ENCODE data around the gene SFN.
"Not testable (repeated sequence)": the region's sequence is repeated elsewhere in the genome, so short reads cannot be mapped to it uniquely, and the experiment has no call there.

Gene SFN

DNA sequence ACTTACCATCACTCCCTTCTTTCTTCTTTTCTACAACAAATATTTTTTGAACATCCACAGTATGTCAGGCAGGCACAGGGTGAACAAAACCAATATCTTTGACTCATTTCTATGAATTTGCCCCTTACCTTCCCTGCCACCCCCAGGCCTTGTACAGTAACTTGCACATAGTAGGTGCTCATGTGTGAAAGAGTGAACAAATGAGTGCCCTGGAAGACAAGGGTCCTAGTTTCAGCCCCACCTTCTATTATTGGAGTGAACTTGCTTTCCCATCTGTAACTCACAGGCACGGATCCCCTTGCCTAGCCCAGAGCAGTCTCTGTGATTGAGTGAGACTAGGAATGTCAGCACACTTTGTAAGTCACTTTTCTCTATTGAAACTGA lies 23.6 kb upstream of the SFN start:
- no peak for DNase-seq (ENCODE audit: low read depth)

- DNase-seq (ENCODE audit: low read depth): no peak
These were observed 23.2 kb upstream of the SFN start for GRCh38 chr1:26839779-26840178.

DNA sequence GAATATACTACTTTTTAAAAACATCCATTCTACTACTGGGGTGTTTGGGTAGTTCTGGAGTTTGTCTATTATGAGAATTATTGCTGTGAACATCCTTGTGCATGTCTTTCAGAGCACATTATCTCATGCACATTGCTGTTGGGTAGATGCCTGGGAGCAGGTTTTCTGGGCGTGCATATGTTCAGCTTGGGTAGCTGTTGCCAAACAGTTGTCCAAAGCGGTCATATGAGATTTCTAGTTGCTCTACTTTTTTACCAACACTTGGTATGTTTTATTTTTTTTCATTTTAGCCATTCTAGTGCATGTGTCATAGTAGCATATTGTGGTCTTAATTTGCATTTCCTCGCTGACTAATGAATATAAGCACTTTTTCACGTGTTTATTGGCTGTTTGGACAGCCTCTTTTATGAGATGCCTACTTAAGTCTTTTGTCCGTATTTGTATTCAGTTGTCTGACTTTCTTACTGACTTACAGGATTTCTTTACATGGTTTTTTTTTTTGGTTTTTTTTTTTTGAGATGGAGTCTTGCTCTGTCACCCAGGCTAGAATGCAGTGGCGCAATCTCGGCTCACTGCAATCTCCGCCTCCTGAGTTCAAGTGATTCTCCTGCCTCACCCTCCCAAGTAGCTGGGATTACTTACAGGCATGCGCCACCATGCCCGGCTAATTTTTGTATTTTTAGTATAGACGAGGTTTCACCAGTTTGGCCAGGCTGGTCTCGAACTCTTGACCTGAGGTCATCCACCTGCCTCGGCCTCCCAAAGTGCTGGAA lies 18.3 kb upstream of the SFN start:
- DNase-seq (ENCODE audit: low read depth): no peak

DNA sequence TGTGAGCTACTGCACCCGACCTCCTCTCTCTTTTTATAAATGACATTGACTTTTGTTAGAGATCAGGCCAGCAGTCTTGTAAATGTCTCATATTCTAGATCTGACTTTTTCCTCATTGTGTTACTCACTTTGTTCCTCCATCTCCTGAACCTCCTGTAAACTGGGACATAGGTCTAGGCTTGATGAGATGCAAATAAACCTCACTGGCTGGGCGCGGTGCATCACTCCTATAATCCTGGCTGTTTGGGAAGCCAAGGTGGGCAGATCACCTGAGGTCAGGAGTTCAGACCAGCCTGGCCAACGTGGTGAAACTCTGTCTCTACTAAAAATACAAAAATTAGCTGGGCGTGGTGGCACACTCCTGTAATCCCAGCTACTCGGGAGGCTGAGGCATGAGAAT lies 15.1 kb upstream of the SFN start:
- DNase-seq (ENCODE audit: low read depth): not testable (repeated sequence)

GRCh38 chr1:26848499-26848898 lies 14.4 kb upstream of the SFN start:
- no peak for DNase-seq (ENCODE audit: low read depth)

GRCh38 chr1:26848941-26849774 lies 13.8 kb upstream of the SFN start:
- no peak for DNase-seq (ENCODE audit: low read depth)

DNA sequence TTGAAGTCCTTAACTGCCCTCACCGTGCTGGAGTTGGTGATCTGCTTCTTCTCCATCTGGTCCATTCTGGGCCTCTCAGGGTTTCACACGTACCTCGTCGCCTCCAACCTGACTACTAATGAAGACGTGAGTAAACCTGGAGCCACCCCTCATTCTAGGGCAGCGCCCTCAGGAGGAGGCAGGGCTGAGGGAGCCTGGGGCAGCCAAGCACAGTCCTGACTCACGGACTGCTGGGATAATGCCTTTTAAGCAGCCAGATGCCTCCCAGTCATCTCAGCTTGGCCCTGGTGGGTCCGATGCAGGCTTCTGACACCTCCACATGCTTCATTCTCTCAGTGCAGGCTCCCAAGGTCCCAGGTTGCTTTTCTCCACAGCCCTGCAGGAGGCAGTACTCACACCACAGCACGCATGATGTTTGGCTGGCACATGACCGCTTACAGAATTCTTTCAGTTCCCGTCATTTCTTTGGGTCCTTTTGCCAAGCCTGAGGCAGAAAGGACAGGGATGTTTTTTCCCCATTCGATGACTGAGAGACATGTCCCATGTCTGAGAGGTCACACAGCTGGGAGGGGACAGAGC lies 11.8 kb upstream of the SFN start:
- DNase-seq (ENCODE audit: low read depth): no peak

- DNase-seq (ENCODE audit: low read depth): no peak
These were observed 10.2 kb upstream of the SFN start for GRCh38 chr1:26852701-26853100.

GRCh38 chr1:26853156-26853555 lies 9.8 kb upstream of the SFN start:
- DNase-seq (ENCODE audit: low read depth): peak; percentile 64

DNA sequence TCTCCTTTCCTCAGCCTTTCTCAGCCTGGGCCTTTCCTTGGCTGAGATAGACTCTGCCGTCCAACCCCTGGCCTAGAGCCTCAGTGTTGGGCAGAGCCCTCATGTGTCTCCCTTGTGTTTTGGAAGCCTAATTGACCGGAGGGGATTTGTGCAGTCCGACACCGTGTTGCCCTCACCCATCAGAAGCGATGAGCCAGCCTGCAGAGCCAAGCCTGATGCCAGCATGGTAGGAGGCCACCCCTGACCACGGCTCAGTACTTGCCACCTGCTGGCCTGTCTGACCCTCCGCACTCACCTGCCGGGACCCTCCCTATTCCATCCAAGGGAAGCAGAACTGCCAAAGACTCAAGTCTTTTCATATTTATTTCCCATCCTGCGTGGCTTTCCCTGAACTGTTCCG lies 9.3 kb upstream of the SFN start:
- DNase-seq (ENCODE audit: low read depth): no peak

- no peak for DNase-seq (ENCODE audit: low read depth)
These were observed 8.0 kb upstream of the SFN start for GRCh38 chr1:26854906-26855305.

- DNase-seq (ENCODE audit: low read depth): no peak
These were observed 7.3 kb upstream of the SFN start for GRCh38 chr1:26855636-26856035.

DNA sequence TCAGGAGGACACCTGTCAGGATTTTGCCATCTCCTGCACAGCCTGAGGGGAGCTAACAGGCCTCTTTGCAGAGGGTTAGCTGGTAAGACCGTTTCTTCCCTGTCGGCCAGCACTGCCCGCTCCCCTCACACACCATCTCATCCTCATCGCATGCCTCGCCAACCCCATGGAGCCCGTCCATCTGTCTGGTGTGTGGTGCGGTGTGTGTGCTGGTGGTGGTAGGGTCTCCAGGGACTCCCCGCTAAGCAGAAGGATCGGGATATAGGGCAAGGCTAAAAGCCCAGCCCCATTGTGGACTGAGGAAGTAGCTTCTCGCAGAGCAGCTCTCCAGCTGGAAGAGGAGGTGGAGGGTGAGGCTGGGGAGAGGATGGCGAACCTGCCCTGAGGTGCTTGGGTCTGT lies 6.8 kb upstream of the SFN start:
- no peak for DNase-seq (ENCODE audit: low read depth)

GRCh38 chr1:26856604-26857469 lies 6.1 kb upstream of the SFN start:
- DNase-seq (ENCODE audit: low read depth): no peak

DNA sequence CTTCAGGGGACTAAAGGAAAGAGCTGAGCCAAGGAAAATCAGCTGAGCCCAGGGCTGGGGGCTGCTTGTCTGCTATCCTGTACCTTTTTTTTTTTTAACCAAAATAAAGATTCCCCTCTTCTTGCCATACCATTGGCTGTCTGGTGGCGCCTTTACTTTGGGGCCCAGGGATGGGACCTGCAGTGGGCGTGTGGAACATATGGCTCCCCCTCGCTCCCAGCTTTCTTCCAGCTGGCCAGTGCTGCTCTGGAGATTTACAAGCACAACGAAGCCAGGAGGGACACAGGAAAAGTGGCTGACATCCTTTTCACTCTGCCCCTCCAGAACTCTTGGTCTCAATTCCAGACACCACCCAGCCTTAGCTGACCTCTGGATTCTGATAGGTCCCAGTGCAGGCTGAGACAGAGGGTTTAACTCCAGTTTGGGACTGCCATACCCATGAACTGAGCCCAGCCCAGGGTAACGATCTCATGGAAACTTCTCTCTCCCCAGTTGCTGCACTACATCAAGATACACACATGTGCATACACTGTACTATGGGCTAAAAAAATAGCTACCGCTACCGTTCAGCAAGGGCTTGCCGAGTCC lies 5.4 kb upstream of the SFN start:
- DNase-seq (ENCODE audit: low read depth): no peak

DNA sequence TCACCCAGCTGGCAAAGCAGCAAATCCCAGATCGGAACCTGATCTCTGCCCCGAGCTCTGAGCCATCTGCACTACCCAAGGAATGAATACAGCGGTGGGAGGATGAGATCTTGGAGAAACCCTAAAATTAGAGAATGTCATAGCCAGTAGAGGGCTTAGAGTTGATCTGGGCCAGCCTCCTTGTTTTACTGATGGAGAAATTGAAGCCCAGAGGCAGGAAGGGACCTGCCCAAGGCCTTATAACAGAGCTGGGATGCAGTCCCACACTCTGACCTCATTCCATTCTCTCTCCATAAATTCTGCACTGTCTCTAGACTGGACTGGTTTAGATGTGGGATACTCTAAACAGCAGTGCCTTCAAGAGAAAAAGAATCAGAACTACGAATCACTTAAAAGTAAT lies 4.8 kb upstream of the SFN start:
- no peak for DNase-seq (ENCODE audit: low read depth)

GRCh38 chr1:26858891-26859640 lies 3.9 kb upstream of the SFN start:
- no peak for DNase-seq (ENCODE audit: low read depth)

- no peak for DNase-seq (ENCODE audit: low read depth)
These were observed 1.7 kb upstream of the SFN start for GRCh38 chr1:26861286-26861701.

GRCh38 chr1:26861889-26862378 lies 1.0 kb upstream of the SFN start:
- no peak for DNase-seq (ENCODE audit: low read depth)

GRCh38 chr1:26863685-26864077 lies 732 bp downstream of the SFN start:
- DNase-seq (ENCODE audit: low read depth): no peak

Measured in activated T-helper 1 cell treated with Interleukin-2 at 50 U/mL for 16 hours (primary cell).